Measurements from ENCODE around the gene MRPL47.

The MRPL47 gene

GRCh38 chr3:179589143-179589542 is 15.3 kb downstream of the MRPL47 start:
- Histone ChIP-seq H3K9ac (ENCODE audit: low read depth, low read length) (no peak overlapping the region), H3K27me3 (ENCODE audit: control insufficient read depth, insufficient read depth, low read length) (no peaks in the 10 kb centered on the region), H3K4me2 (ENCODE audit: low read length) (no peak overlapping the region), H3K4me1 (ENCODE audit: control insufficient read depth, insufficient read depth, low read length) (no peaks in the 10 kb centered on the region), H3K4me3 (ENCODE audit: low read length) (no peak overlapping the region), H3K36me3 (ENCODE audit: insufficient read depth, low read length) (peaks cover 81% of the 10 kb centered on the region), H3K9me3 (replicated peaks; ENCODE audit: low read length) (no peaks in the 10 kb centered on the region)

GRCh38 chr3:179580992-179581391 is 23.4 kb downstream of the MRPL47 start:
- Histone ChIP-seq H3K36me3 (ENCODE audit: insufficient read depth, low read length) (peaks cover 43% of the 10 kb centered on the region), H3K4me3 (ENCODE audit: low read length) (no peak overlapping the region), H3K4me2 (ENCODE audit: low read length) (no peak overlapping the region), H3K9ac (ENCODE audit: low read depth, low read length) (no peak overlapping the region), H3K9me3 (replicated peaks; ENCODE audit: low read length) (no peaks in the 10 kb centered on the region), H3K27me3 (ENCODE audit: control insufficient read depth, insufficient read depth, low read length) (no peaks in the 10 kb centered on the region), H3K4me1 (ENCODE audit: control insufficient read depth, insufficient read depth, low read length) (no peaks in the 10 kb centered on the region)

- Histone ChIP-seq H3K4me3 (ENCODE audit: low read length) (no peak overlapping the region), H3K36me3 (ENCODE audit: insufficient read depth, low read length) (peaks cover 6% of the 10 kb centered on the region), H3K4me1 (ENCODE audit: control insufficient read depth, insufficient read depth, low read length) (peaks cover 6% of the 10 kb centered on the region), H3K9ac (ENCODE audit: low read depth, low read length) (no peak overlapping the region), H3K4me2 (ENCODE audit: low read length) (no peak overlapping the region), H3K9me3 (replicated peaks; ENCODE audit: low read length) (no peaks in the 10 kb centered on the region), H3K27me3 (ENCODE audit: control insufficient read depth, insufficient read depth, low read length) (no peaks in the 10 kb centered on the region)
These were observed 38.9 kb downstream of the MRPL47 start for GRCh38 chr3:179565496-179565895.

- Histone ChIP-seq H3K9me3 (replicated peaks; ENCODE audit: low read length) (no peaks in the 10 kb centered on the region), H3K4me1 (ENCODE audit: control insufficient read depth, insufficient read depth, low read length) (peaks cover 6% of the 10 kb centered on the region), H3K4me3 (ENCODE audit: low read length) (peak overlapping the region; percentile 93), H3K36me3 (ENCODE audit: insufficient read depth, low read length) (no peaks in the 10 kb centered on the region), H3K4me2 (ENCODE audit: low read length) (peak overlapping the region; percentile 88), H3K9ac (ENCODE audit: low read depth, low read length) (peak overlapping the region; percentile 81), H3K27me3 (ENCODE audit: control insufficient read depth, insufficient read depth, low read length) (no peaks in the 10 kb centered on the region)
These were observed 41.1 kb downstream of the MRPL47 start for GRCh38 chr3:179563271-179563783.

GRCh38 chr3:179562591-179563270 is 41.7 kb downstream of the MRPL47 start, which contains the start of gene ACTL6A:
ACTL6A (plus strand) TSS chr3:179562926; CDS start chr3:179563093, 167 bp downstream.
- Histone ChIP-seq H3K4me3 (ENCODE audit: low read length) (peak within 1 kb of the TSS; percentile 93), H3K27me3 (ENCODE audit: control insufficient read depth, insufficient read depth, low read length) (no peaks in the 10 kb centered on the region), H3K9ac (ENCODE audit: low read depth, low read length) (peak within 1 kb of the TSS; percentile 81), H3K4me2 (ENCODE audit: low read length) (peak within 1 kb of the TSS; percentile 88), H3K4me1 (ENCODE audit: control insufficient read depth, insufficient read depth, low read length) (peaks cover 6% of the 10 kb centered on the region), H3K9me3 (replicated peaks; ENCODE audit: low read length) (no peaks in the 10 kb centered on the region), H3K36me3 (ENCODE audit: insufficient read depth, low read length) (no peaks in the 10 kb centered on the region)

GRCh38 chr3:179560791-179561190 is 43.6 kb downstream of the MRPL47 start:
- no peaks in the 10 kb centered on the region for H3K27me3 ChIP-seq (ENCODE audit: control insufficient read depth, insufficient read depth, low read length)
- H3K4me1 ChIP-seq (ENCODE audit: control insufficient read depth, insufficient read depth, low read length), result peaks cover 6% of the 10 kb centered on the region
- no peak overlapping the region for H3K4me2 ChIP-seq (ENCODE audit: low read length)

GRCh38 chr3:179558742-179559364 is 45.6 kb downstream of the MRPL47 start:
- Histone ChIP-seq H3K9ac (ENCODE audit: low read depth, low read length) (no peak overlapping the region), H3K4me3 (ENCODE audit: low read length) (no peak overlapping the region), H3K9me3 (replicated peaks; ENCODE audit: low read length) (no peaks in the 10 kb centered on the region), H3K27me3 (ENCODE audit: control insufficient read depth, insufficient read depth, low read length) (no peaks in the 10 kb centered on the region), H3K4me1 (ENCODE audit: control insufficient read depth, insufficient read depth, low read length) (peaks cover under 1% of the 10 kb centered on the region), H3K36me3 (ENCODE audit: insufficient read depth, low read length) (no peaks in the 10 kb centered on the region), H3K4me2 (ENCODE audit: low read length) (no peak overlapping the region)

More at GRCh38 chr3:179560791-179561190, 43.6 kb downstream of the MRPL47 start:
- Histone ChIP-seq H3K9me3 (replicated peaks; ENCODE audit: low read length) (no peaks in the 10 kb centered on the region), H3K36me3 (ENCODE audit: insufficient read depth, low read length) (no peaks in the 10 kb centered on the region), H3K9ac (ENCODE audit: low read depth, low read length) (no peak overlapping the region), H3K4me3 (ENCODE audit: low read length) (no peak overlapping the region)

- no peak overlapping the region for H3K9ac ChIP-seq (ENCODE audit: low read depth, low read length)
- H3K4me2 ChIP-seq (ENCODE audit: low read length), result no peak overlapping the region
- H3K27me3 ChIP-seq (ENCODE audit: control insufficient read depth, insufficient read depth, low read length), result no peaks in the 10 kb centered on the region
- no peaks in the 10 kb centered on the region for H3K36me3 ChIP-seq (ENCODE audit: insufficient read depth, low read length)
- no peak overlapping the region for H3K4me3 ChIP-seq (ENCODE audit: low read length)
- no peaks in the 10 kb centered on the region for H3K4me1 ChIP-seq (ENCODE audit: control insufficient read depth, insufficient read depth, low read length)
- H3K9me3 ChIP-seq (replicated peaks; ENCODE audit: low read length), result no peaks in the 10 kb centered on the region
These were observed 52.9 kb downstream of the MRPL47 start for GRCh38 chr3:179551349-179552105.

- Histone ChIP-seq H3K4me3 (ENCODE audit: low read length) (no peak overlapping the region), H3K9ac (ENCODE audit: low read depth, low read length) (no peak overlapping the region), H3K27me3 (ENCODE audit: control insufficient read depth, insufficient read depth, low read length) (no peaks in the 10 kb centered on the region), H3K4me2 (ENCODE audit: low read length) (no peak overlapping the region), H3K36me3 (ENCODE audit: insufficient read depth, low read length) (no peaks in the 10 kb centered on the region), H3K9me3 (replicated peaks; ENCODE audit: low read length) (no peaks in the 10 kb centered on the region), H3K4me1 (ENCODE audit: control insufficient read depth, insufficient read depth, low read length) (peaks cover 3% of the 10 kb centered on the region)
These were observed 57.6 kb downstream of the MRPL47 start for GRCh38 chr3:179546814-179547241.

GRCh38 chr3:179544981-179545645 is 59.3 kb downstream of the MRPL47 start:
- H3K9ac ChIP-seq (ENCODE audit: low read depth, low read length), result no peak overlapping the region
- peaks cover 3% of the 10 kb centered on the region for H3K4me1 ChIP-seq (ENCODE audit: control insufficient read depth, insufficient read depth, low read length)
- no peak overlapping the region for H3K4me3 ChIP-seq (ENCODE audit: low read length)
- H3K27me3 ChIP-seq (ENCODE audit: control insufficient read depth, insufficient read depth, low read length), result peaks cover 3% of the 10 kb centered on the region
- no peaks in the 10 kb centered on the region for H3K9me3 ChIP-seq (replicated peaks; ENCODE audit: low read length)
- H3K4me2 ChIP-seq (ENCODE audit: low read length), result no peak overlapping the region
- no peaks in the 10 kb centered on the region for H3K36me3 ChIP-seq (ENCODE audit: insufficient read depth, low read length)

GRCh38 chr3:179542375-179542774 is 62.1 kb downstream of the MRPL47 start:
- no peaks in the 10 kb centered on the region for H3K9me3 ChIP-seq (replicated peaks; ENCODE audit: low read length)
- H3K36me3 ChIP-seq (ENCODE audit: insufficient read depth, low read length), result no peaks in the 10 kb centered on the region
- H3K4me3 ChIP-seq (ENCODE audit: low read length), result no peak overlapping the region
- H3K4me1 ChIP-seq (ENCODE audit: control insufficient read depth, insufficient read depth, low read length), result peaks cover 3% of the 10 kb centered on the region
- H3K9ac ChIP-seq (ENCODE audit: low read depth, low read length), result no peak overlapping the region
- H3K27me3 ChIP-seq (ENCODE audit: control insufficient read depth, insufficient read depth, low read length), result peaks cover 3% of the 10 kb centered on the region
- no peak overlapping the region for H3K4me2 ChIP-seq (ENCODE audit: low read length)
